Pancreas (tissue), 10 donors: ENCODE results near the gene TIAM1. TPM values are rescaled to one million over a fixed set of nuclear protein-coding genes. Genes with fewer than 3 reads are reported as not detected.

Source experiments
- ATAC-seq, 4 donors: fragments of 200-7000 bp; cut with Tn5 transposase; one replicate each; pipeline versions ENCODE4 v1.8.0 to v1.9.1; 2020; ENCODE audit warnings: mild to moderate bottlenecking in 4 of 4, moderate library complexity in 4 of 4
- DNase-seq, 6 donors: peaks; one replicate each; pipeline ENCODE4 v3.0.0-alpha.2; 2020
- FAIRE-seq: peaks from 2 replicates; lab custom pipeline; 2012; peaks lifted over from hg19 to GRCh38; lab: Jason Lieb, UNC
- H3K27ac ChIP-seq, 4 donors: fragments of 200-600 bp; sonication (generic); 1 replicate in 3 of 4; 2 replicates in 1 of 4; pipeline versions ENCODE4 v1.5.0 to v1.8.0; 2020
- H3K27me3 ChIP-seq, 4 donors: fragments of 200-600 bp; one replicate each; pipeline ENCODE4 v1.8.0; 2021
- H3K36me3 ChIP-seq, 3 donors: fragments of 200-600 bp; sonication (generic) in 1 of 3; one replicate each; pipeline versions ENCODE4 v1.5.0 to v1.8.0; 2020 to 2021
- H3K4me1 ChIP-seq, 3 donors: fragments of 200-600 bp; one replicate each; pipeline ENCODE4 v1.8.0; 2021
- H3K4me3 ChIP-seq, 4 donors: fragments of 200-600 bp; sonication (generic) in 2 of 4; one replicate each; pipeline versions ENCODE4 v1.5.0 to v1.8.0; 2020 to 2021
- H3K9me3 ChIP-seq, 4 donors: fragments of 200-600 bp; one replicate each; pipeline ENCODE4 v1.8.0; 2021
- CTCF ChIP-seq, 4 donors: fragments of 200-600 bp; sonication (generic) in 3 of 4; IDR thresholded peaks; one replicate each; pipeline versions ENCODE4 v1.5.0 to v1.8.0; 2021; ENCODE audit warnings: antibody characterized with exemption in 4 of 4
- WGBS, 2 donors: extraction: QIAGEN DNeasy Blood & Tissue Kit; methylation state at CpG; one replicate each; pipeline ENCODE4 v1.1.7; 2013; 5-methylcytosine and 5-hydroxymethylcytosine counted together
- intact Hi-C, 3 donors: fragments of 100-400 bp; cut with DNase I; formaldehyde crosslinking; loops; one replicate each; pipeline versions ENCODE4 v1.11.1 to v1.14.2; 2022
- polyA plus RNA-seq, 2 donors: library from polyadenylated mRNA; stranded (reverse); fragments of 200-250 nt; gene quantifications; one replicate each; pipeline ENCODE4 v1.2.3, GENCODE V29; 2013
- total RNA-seq, 6 donors: library from RNA; stranded (reverse); fragmentation: NEBNext Ultra II Directional in 4 of 6; extraction: Animal tissue kit (Norgen Biotek cat#: 25700) in 4 of 6; gene quantifications; one replicate each; pipeline versions ENCODE4 v1.2.1 to v1.2.4, GENCODE V29; 2021 to 2023
- donor health status: healthy with polysubstance abuse.
- donor health status: DM: no; HTN: no; CAD: no; lungs with moderate emphysema.
- donor health status: DM: no; HTN: no; CAD: no.
- donor health status: control.
- donor health status: control.
- donor health status: Bipolar disorder and iron deficiency.
- donor health status: DM: yes; HTN: yes; CAD: no.
- donor health status: DM: no; HTN: no; CAD: no.
- donor health status: DM: no; HTN: no; CAD: no.
- donor health status: DM: yes; HTN: yes; CAD: no.

Gene TIAM1
- total and polyA plus RNA-seq, 8 donors, result 1.7 to 7.7 (median 4.0) TPM

- Histone ChIP-seq H3K4me3 (no peak overlapping the region), H3K27ac (no peak overlapping the region), H3K36me3 (no peaks in the 10 kb centered on the region), H3K27me3 (no peaks in the 10 kb centered on the region), H3K4me1 (no peaks in the 10 kb centered on the region), H3K9me3 (no peaks in the 10 kb centered on the region)
- TF ChIP-seq CTCF (IDR thresholded peaks at IDR 0.05), result no peak
- ATAC-seq (peak in 2 of 4 donors; percentile 34 to 66), FAIRE-seq (no peak), DNase-seq (peak in 2 of 6 donors; percentile 8 to 25)
- WGBS, 2 donors, result 39 to 40% methylated on average over 11 of the region's 11 CpGs
- intact Hi-C loops, result no loop called here
Observed at GRCh38 chr21:31265366-31266013, 78.6 kb downstream of the TIAM1 start.

GRCh38 chr21:31264574-31264973, 79.5 kb downstream of the TIAM1 start:
- Histone ChIP-seq H3K4me3 (no peak overlapping the region), H3K9me3 (no peaks in the 10 kb centered on the region), H3K4me1 (no peaks in the 10 kb centered on the region), H3K27me3 (no peaks in the 10 kb centered on the region), H3K36me3 (no peaks in the 10 kb centered on the region), H3K27ac (no peak overlapping the region)
- TF ChIP-seq CTCF (IDR thresholded peaks at IDR 0.05), result no peak
- DNase-seq (no peak), FAIRE-seq (no peak), ATAC-seq (no peak)
- WGBS, 2 donors, result 65 to 83% methylated on average over 6 of the region's 6 CpGs
- intact Hi-C loops, result no loop called here

GRCh38 chr21:31262728-31263127, 81.3 kb downstream of the TIAM1 start:
- whole genome bisulfite sequencing, 2 donors, result 67 to 78% methylated on average over 4 of the region's 4 CpGs
- no peaks in the 10 kb centered on the region for H3K4me1 ChIP-seq
- ATAC-seq (no peak), DNase-seq (no peak), FAIRE-seq (no peak)
- no peaks in the 10 kb centered on the region for H3K27me3 ChIP-seq
- intact Hi-C loops, result no loop called here
- H3K9me3 ChIP-seq, result no peaks in the 10 kb centered on the region
- no peaks in the 10 kb centered on the region for H3K36me3 ChIP-seq
- H3K27ac ChIP-seq, result no peak overlapping the region
- H3K4me3 ChIP-seq, result no peak overlapping the region
- no peak for TF ChIP-seq CTCF (IDR thresholded peaks at IDR 0.05)

- intact Hi-C loops, result no loop called here
- WGBS, 2 donors, result 67 to 81% methylated on average over 8 of the region's 8 CpGs
- no peak for TF ChIP-seq CTCF (IDR thresholded peaks at IDR 0.05)
- H3K4me3 ChIP-seq, result no peak overlapping the region
- H3K27ac ChIP-seq, result no peak overlapping the region
- no peak for FAIRE-seq
- ATAC-seq, result no peak
- H3K9me3 ChIP-seq, result no peaks in the 10 kb centered on the region
- no peaks in the 10 kb centered on the region for H3K36me3 ChIP-seq
- no peak for DNase-seq
- no peaks in the 10 kb centered on the region for H3K27me3 ChIP-seq
- no peaks in the 10 kb centered on the region for H3K4me1 ChIP-seq
Observed at GRCh38 chr21:31261759-31262158, 82.3 kb downstream of the TIAM1 start.

- 30% methylated on average over 4 of the region's 4 CpGs for WGBS, 2 donors
- intact Hi-C loops, result no loop called here
- H3K36me3 ChIP-seq, result no peaks in the 10 kb centered on the region
- no peak for TF ChIP-seq CTCF (IDR thresholded peaks at IDR 0.05)
- ATAC-seq, result no peak
- no peak for DNase-seq
- H3K9me3 ChIP-seq, result no peaks in the 10 kb centered on the region
- no peaks in the 10 kb centered on the region for H3K4me1 ChIP-seq
- no peak overlapping the region for H3K27ac ChIP-seq
- H3K4me3 ChIP-seq, result no peak overlapping the region
- H3K27me3 ChIP-seq, result no peaks in the 10 kb centered on the region
- FAIRE-seq, result no peak
Observed at GRCh38 chr21:31260790-31261189, 83.3 kb downstream of the TIAM1 start.
